CD14-positive monocyte (primary cell): ENCODE data around the gene KCNN3. TPM values are rescaled to one million over a fixed set of nuclear protein-coding genes. Genes with fewer than 3 reads are reported as not detected.
A peak's percentile ranks its signal among the peaks of the same experiment; 100 is the strongest.

ENCODE experiments used
- DNase-seq, 3 donors: peaks; one replicate each; pipeline ENCODE4 v3.0.0-alpha.2; 2011 to 2022
- H2AFZ ChIP-seq: 2 replicates; pipeline ENCODE4 v1.6.0; 2012; ENCODE audit warnings: mild to moderate bottlenecking, low read depth, low read length, inconsistent platforms; ENCODE audit not compliant: insufficient read depth, poor library complexity, severe bottlenecking
- H3K27ac ChIP-seq, 2 donors: 1 replicate in 1 of 2; 2 replicates in 1 of 2; pipeline ENCODE4 v1.5.1; 2012 to 2013; ENCODE audit warnings: low read length in 2 of 2, control low read depth in 1 of 2, inconsistent platforms in 1 of 2, low read depth in 1 of 2, mild to moderate bottlenecking in 1 of 2
- H3K27me3 ChIP-seq, 2 donors: one replicate each; pipeline versions ENCODE4 v1.6.0 to v1.6.1; 2011 to 2013; ENCODE audit warnings: low read length in 2 of 2; ENCODE audit not compliant: control insufficient read depth in 2 of 2, insufficient read depth in 2 of 2
- H3K36me3 ChIP-seq, 2 donors: replicated peaks in 1 of 2; 1 replicate in 1 of 2; 2 replicates in 1 of 2; pipeline versions ENCODE4 v1.5.1 to v1.6.1; 2012 to 2013; ENCODE audit warnings: low read length in 2 of 2, control low read depth in 1 of 2, inconsistent platforms in 1 of 2, mild to moderate bottlenecking in 1 of 2; ENCODE audit not compliant: insufficient read depth in 2 of 2, control insufficient read depth in 1 of 2
- H3K4me1 ChIP-seq, 2 donors: 1 replicate in 1 of 2; 2 replicates in 1 of 2; pipeline versions ENCODE4 v1.5.1 to v1.6.1; 2012 to 2013; ENCODE audit warnings: low read length in 2 of 2, control low read depth in 1 of 2, inconsistent platforms in 1 of 2, mild to moderate bottlenecking in 1 of 2, moderate library complexity in 1 of 2; ENCODE audit not compliant: insufficient read depth in 2 of 2, control insufficient read depth in 1 of 2
- H3K4me2 ChIP-seq: replicated peaks from 2 replicates; pipeline ENCODE3; 2012; ENCODE audit warnings: low read length, moderate library complexity, mild to moderate bottlenecking; ENCODE audit not compliant: poor library complexity, severe bottlenecking; ENCODE audit errors: extremely low read depth
- H3K4me3 ChIP-seq, 3 experiments: fragments of 200-600 bp in 1 of 3; sonication (generic) in 1 of 3; replicated peaks in 1 of 3; 1 replicate in 2 of 3; 2 replicates in 1 of 3; pipeline ENCODE4 v1.5.1; 2011 to 2013; ENCODE audit warnings: low read length in 3 of 3, mild to moderate bottlenecking in 3 of 3, control low read depth in 2 of 3, low read depth in 2 of 3, inconsistent platforms in 1 of 3, moderate library complexity in 1 of 3
- H3K79me2 ChIP-seq: 2 replicates; pipeline ENCODE4 v1.6.0; 2012; ENCODE audit warnings: mild to moderate bottlenecking, control low read depth, inconsistent platforms, low read length, moderate library complexity; ENCODE audit not compliant: insufficient read depth
- H3K9ac ChIP-seq: 2 replicates; pipeline ENCODE4 v1.6.0; 2017; ENCODE audit warnings: low read length, mild to moderate bottlenecking; ENCODE audit not compliant: insufficient read depth, poor library complexity, severe bottlenecking
- H3K9me3 ChIP-seq, 2 donors: replicated peaks in 1 of 2; 1 replicate in 1 of 2; 2 replicates in 1 of 2; pipeline versions ENCODE4 v1.5.1 to v1.6.1; 2012 to 2013; ENCODE audit warnings: low read length in 2 of 2, control low read depth in 1 of 2; ENCODE audit not compliant: control insufficient read depth in 1 of 2, insufficient read depth in 1 of 2
- H4K20me1 ChIP-seq: 2 replicates; pipeline ENCODE4 v1.6.0; 2012; ENCODE audit warnings: mild to moderate bottlenecking, low read length, control low read depth, moderate library complexity; ENCODE audit not compliant: insufficient read depth
- H3K27ac Mint-ChIP-seq, 7 donors: one replicate each; pipeline ENCODE4 v1.8.0; 2020; ENCODE audit warnings: mild to moderate bottlenecking in 7 of 7, mixed read lengths in 7 of 7, moderate library complexity in 6 of 7, inconsistent platforms in 2 of 7
- H3K27me3 Mint-ChIP-seq, 3 donors: one replicate each; pipeline ENCODE4 v1.8.0; 2021 to 2022; ENCODE audit warnings: low read depth in 3 of 3, mild to moderate bottlenecking in 3 of 3, mixed read lengths in 3 of 3, moderate library complexity in 3 of 3, inconsistent platforms in 1 of 3
- H3K36me3 Mint-ChIP-seq, 2 donors: one replicate each; pipeline ENCODE4 v1.8.0; 2020; ENCODE audit warnings: mixed read lengths in 2 of 2, inconsistent platforms in 1 of 2, mild to moderate bottlenecking in 1 of 2
- H3K4me1 Mint-ChIP-seq: one replicate; pipeline ENCODE4 v1.8.0; 2020; ENCODE audit warnings: mild to moderate bottlenecking, mixed read lengths
- H3K4me3 Mint-ChIP-seq, 2 donors: one replicate each; pipeline ENCODE4 v1.8.0; 2020; ENCODE audit warnings: mild to moderate bottlenecking in 2 of 2, mixed read lengths in 2 of 2, moderate library complexity in 1 of 2
- H3K9me3 Mint-ChIP-seq, 7 donors: one replicate each; pipeline ENCODE4 v1.8.0; 2020 to 2022; ENCODE audit warnings: mixed read lengths in 7 of 7, mild to moderate bottlenecking in 6 of 7, moderate library complexity in 6 of 7, inconsistent platforms in 2 of 7
- CTCF ChIP-seq: fragments of 200-600 bp; IDR thresholded peaks from one replicate; pipeline ENCODE4 v1.8.0; 2022; ENCODE audit warnings: antibody characterized with exemption, mild to moderate bottlenecking
- WGBS: methylation state at CpG from one replicate; pipeline ENCODE4 v1.1.5; 2013; ENCODE audit warnings: missing lambda C conversion rate; ENCODE audit not compliant: insufficient coverage; 5-methylcytosine and 5-hydroxymethylcytosine counted together
- intact Hi-C, 2 donors: fragments of 100-400 bp; cut with micrococcal nuclease; formaldehyde crosslinking; loops; one replicate each; pipeline versions ENCODE4 v1.15.0 to v1.15.1; 2023
- polyA plus RNA-seq, 3 donors: library from polyadenylated mRNA; depleted of rRNA in 1 of 3; unstranded in 2 of 3; stranded (reverse) in 1 of 3; fragments of 300-500 nt in 2 of 3; fragments of >200 nt in 1 of 3; fragmentation: Illumina TruSeq in 2 of 3; gene quantifications; 1 replicate in 2 of 3; 2 replicates in 1 of 3; pipeline ENCODE4 v1.2.3, GENCODE V29; 2012 to 2021

KCNN3 gene
- polyA plus RNA-seq, 3 donors, result not detected

GRCh38 chr1:154710106-154710505 is 160.0 kb downstream of the KCNN3 start:
- Mint-ChIP-seq H3K4me1 (no peaks in the 10 kb centered on the region), H3K36me3 (no peaks in the 10 kb centered on the region), H3K4me3 (peak overlapping the region in 1 of 2 donors; percentile 37), H3K27me3 (peaks cover 2 to 10% (median 3%) of the 10 kb centered on the region in 3 donors), H3K9me3 (no peaks in the 10 kb centered on the region), H3K27ac (no peak overlapping the region)
- Histone ChIP-seq H3K4me1 (peaks cover 14 to 15% of the 10 kb centered on the region in 2 donors), H3K4me2 (no peak overlapping the region), H2AFZ (no peak overlapping the region), H3K27me3 (peaks cover 0 to 6% of the 10 kb centered on the region in 2 donors), H3K36me3 (no peaks in the 10 kb centered on the region), H3K79me2 (no peaks in the 10 kb centered on the region), H3K9me3 (no peaks in the 10 kb centered on the region), H4K20me1 (no peaks in the 10 kb centered on the region), H3K4me3 (no peak overlapping the region), H3K9ac (no peak overlapping the region), H3K27ac (no peak overlapping the region)
- WGBS, result 97% methylated on average over 4 of the region's 6 CpGs
- no peak for TF ChIP-seq CTCF
- intact Hi-C loops, result no loop called here
- DNase-seq, result no peak

- no peak overlapping the region for H3K4me3 ChIP-seq
- Mint-ChIP-seq H3K4me1 (no peaks in the 10 kb centered on the region), H3K9me3 (peaks cover 0 to 3% (median 0%) of the 10 kb centered on the region in 7 donors), H3K36me3 (no peaks in the 10 kb centered on the region), H3K27ac (peak overlapping the region in 1 of 7 donors; percentile 31), H3K4me3 (no peak overlapping the region), H3K27me3 (peaks cover 2 to 12% (median 3%) of the 10 kb centered on the region in 3 donors)
- H3K36me3 ChIP-seq, result no peaks in the 10 kb centered on the region
- intact Hi-C loops, result no loop called here
- TF ChIP-seq CTCF, result no peak
- no peaks in the 10 kb centered on the region for H3K9me3 ChIP-seq
- peaks cover 2 to 4% of the 10 kb centered on the region in 2 donors for H3K27me3 ChIP-seq
- H3K9ac ChIP-seq, result no peak overlapping the region
- no peak overlapping the region for H2AFZ ChIP-seq
- H3K79me2 ChIP-seq, result no peaks in the 10 kb centered on the region
- DNase-seq, result no peak
- H3K4me2 ChIP-seq, result no peak overlapping the region
- no peaks in the 10 kb centered on the region for H4K20me1 ChIP-seq
- no peaks in the 10 kb centered on the region for H3K4me1 ChIP-seq
- WGBS, result 94% methylated on average over 14 of the region's 17 CpGs
- no peak overlapping the region for H3K27ac ChIP-seq
Measured at GRCh38 chr1:154707901-154708463, 162.1 kb downstream of the KCNN3 start.
